ENCODE measurements around the gene CNGA2.

Gene CNGA2

DNA sequence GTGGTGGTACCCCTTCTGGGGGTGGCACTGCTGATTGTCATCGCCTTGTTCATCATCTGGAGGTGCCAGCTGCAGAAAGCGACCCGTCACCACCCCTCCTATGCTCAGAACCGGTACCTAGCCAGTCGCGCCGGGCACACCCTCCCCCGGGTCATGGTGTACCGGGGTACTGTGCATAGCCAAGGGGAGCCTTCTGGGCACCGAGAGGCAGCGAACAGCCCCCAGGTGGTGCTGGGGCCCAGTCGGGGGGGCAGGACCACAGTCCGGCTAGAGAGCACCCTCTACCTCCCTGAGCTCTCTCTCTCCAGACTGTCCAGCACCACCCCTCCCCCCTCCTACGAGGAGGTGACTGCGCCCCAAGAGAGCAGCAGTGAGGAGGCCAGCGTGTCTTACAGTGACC is 34.0 kb upstream of the CNGA2 start:
- no peak overlapping the region for H3K9ac ChIP-seq (ENCODE audit: low read length)
- H3K4me3 ChIP-seq (ENCODE audit: low read depth in 1 of 2, low read length in 2 of 2) = no peak overlapping the region
- H3K27me3 ChIP-seq (ENCODE audit: control insufficient read depth in 1 of 2, insufficient read depth in 2 of 2, low read length in 2 of 2) = peaks cover 0 to 3% of the 10 kb centered on the region in 2 donors
- no peak overlapping the region for H3K27ac ChIP-seq (ENCODE audit: low read depth, low read length)
- H3K9me3 ChIP-seq (ENCODE audit: low read length) = no peaks in the 10 kb centered on the region
- H3K36me3 ChIP-seq (ENCODE audit: insufficient read depth, low read length) = no peaks in the 10 kb centered on the region
- no peaks in the 10 kb centered on the region for H3K4me1 ChIP-seq (ENCODE audit: insufficient read depth, low read length)

DNA sequence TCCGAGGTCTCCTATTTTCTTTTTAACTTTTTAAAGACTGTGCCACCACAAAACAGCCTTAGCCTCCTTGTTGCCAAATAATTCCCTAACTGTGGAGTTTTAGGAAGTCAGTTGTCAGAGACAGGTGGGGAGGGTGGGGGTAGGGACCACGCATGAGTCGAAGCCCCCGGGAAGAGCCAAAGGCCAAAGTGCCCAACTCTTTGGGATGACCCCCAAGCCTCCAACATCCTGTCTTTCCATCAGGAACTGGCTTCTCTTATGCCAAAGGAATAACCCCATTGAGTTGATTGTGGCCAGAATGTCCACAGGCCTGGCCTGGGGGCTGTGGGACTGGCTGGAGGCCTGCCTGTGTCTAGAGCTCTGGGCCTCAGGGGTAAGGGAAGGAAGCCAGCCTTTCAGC is 33.5 kb upstream of the CNGA2 start:
- Histone ChIP-seq H3K4me1 (ENCODE audit: insufficient read depth, low read length) (no peaks in the 10 kb centered on the region), H3K9ac (ENCODE audit: low read length) (no peak overlapping the region), H3K4me3 (ENCODE audit: low read depth in 1 of 2, low read length in 2 of 2) (no peak overlapping the region), H3K27me3 (ENCODE audit: control insufficient read depth in 1 of 2, insufficient read depth in 2 of 2, low read length in 2 of 2) (peaks cover 0 to 2% of the 10 kb centered on the region in 2 donors), H3K36me3 (ENCODE audit: insufficient read depth, low read length) (no peaks in the 10 kb centered on the region), H3K9me3 (ENCODE audit: low read length) (no peaks in the 10 kb centered on the region), H3K27ac (ENCODE audit: low read depth, low read length) (no peak overlapping the region)

DNA sequence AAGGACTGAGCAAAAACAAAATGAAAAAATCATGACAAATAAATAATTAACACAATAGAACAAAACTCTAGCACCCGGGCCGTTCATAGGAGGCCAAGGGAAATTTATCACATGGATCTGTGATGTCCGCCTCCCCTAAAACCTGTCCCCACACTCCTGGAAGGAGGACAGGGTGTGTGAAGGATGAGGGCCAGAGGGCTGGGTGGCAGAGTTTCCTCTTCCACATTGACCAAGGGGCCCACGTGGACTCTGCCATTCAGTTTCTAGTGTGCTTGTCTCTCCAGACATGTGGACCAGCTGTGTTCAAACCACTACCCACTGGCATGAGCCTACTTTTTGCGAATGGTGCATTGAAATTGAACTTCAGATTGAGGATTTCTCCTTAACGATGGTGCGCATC is 33.0 kb upstream of the CNGA2 start:
- H3K4me1 ChIP-seq (ENCODE audit: insufficient read depth, low read length) = no peaks in the 10 kb centered on the region
- H3K36me3 ChIP-seq (ENCODE audit: insufficient read depth, low read length) = no peaks in the 10 kb centered on the region
- no peak overlapping the region for H3K27ac ChIP-seq (ENCODE audit: low read depth, low read length)
- H3K9me3 ChIP-seq (ENCODE audit: low read length) = no peaks in the 10 kb centered on the region
- no peaks in the 10 kb centered on the region for H3K27me3 ChIP-seq (ENCODE audit: control insufficient read depth in 1 of 2, insufficient read depth in 2 of 2, low read length in 2 of 2)
- no peak overlapping the region for H3K9ac ChIP-seq (ENCODE audit: low read length)
- H3K4me3 ChIP-seq (ENCODE audit: low read depth in 1 of 2, low read length in 2 of 2) = no peak overlapping the region

DNA sequence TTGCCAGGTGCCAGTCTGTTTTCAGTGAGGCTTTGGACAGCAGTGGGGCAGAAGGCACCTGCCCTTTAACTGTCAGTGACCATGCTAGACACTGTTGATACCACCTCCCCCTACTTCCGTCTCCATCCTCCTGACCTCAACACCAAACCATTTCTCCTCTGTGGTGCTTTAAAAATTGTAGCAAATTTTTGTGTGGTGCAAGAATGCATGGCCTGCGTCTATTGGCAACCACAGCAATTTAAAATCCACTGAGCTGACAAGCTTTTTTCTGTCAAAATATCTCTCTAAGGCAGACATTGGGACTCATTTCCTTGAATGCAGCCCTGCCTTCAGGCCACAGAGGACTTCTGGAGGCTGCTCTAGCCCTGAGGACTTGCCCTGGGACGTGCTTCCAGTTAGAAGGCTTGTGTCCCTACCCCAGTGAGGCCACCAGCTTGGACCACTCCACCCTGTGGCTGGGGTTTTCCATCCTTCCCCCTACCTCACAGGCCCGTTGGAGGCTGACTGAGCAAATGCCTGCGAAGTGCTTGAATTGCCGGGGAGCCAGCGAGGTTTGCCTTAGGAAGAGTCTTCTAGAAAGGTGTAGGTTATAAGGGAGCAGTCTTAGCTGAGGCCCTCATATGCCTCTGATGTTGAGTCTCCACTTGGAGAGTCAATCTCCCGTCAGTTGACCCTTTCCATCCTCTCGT is 32.4 kb upstream of the CNGA2 start:
- H3K4me3 ChIP-seq (ENCODE audit: low read depth in 1 of 2, low read length in 2 of 2) = no peak overlapping the region
- no peaks in the 10 kb centered on the region for H3K27me3 ChIP-seq (ENCODE audit: control insufficient read depth in 1 of 2, insufficient read depth in 2 of 2, low read length in 2 of 2)
- H3K9me3 ChIP-seq (ENCODE audit: low read length) = no peaks in the 10 kb centered on the region
- H3K9ac ChIP-seq (ENCODE audit: low read length) = no peak overlapping the region
- H3K36me3 ChIP-seq (ENCODE audit: insufficient read depth, low read length) = no peaks in the 10 kb centered on the region
- H3K4me1 ChIP-seq (ENCODE audit: insufficient read depth, low read length) = no peaks in the 10 kb centered on the region
- H3K27ac ChIP-seq (ENCODE audit: low read depth, low read length) = no peak overlapping the region

DNA sequence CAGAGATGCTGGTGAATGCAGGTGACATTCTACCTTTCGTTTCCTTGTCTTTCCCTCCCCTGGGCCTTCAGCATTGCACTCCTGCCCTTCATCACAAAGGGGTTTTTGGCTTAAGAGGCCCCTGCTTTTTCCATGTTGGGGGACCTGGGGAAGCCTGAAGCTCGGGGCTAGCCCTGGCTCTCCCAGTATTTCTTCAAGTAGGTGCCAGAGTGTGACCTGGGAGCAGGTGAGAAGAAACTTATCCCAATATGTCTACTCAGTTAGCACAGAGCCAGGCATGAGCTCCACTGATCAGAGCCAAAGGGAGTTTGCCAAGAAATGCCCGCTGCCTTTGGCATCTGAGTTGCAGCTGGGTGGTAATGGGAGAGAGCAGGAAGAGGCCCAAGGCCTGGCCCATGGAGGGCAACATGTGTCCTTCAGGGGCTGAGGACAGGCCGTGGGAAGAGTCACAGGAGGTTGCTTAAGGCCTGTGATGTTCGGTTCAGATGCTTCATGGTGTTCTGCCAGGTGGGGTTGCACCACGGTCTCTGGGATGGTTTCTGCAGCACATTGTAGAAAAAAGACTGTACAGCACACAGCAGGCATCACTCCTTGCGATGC is 31.7 kb upstream of the CNGA2 start:
- no peak overlapping the region for H3K27ac ChIP-seq (ENCODE audit: low read depth, low read length)
- no peaks in the 10 kb centered on the region for H3K36me3 ChIP-seq (ENCODE audit: insufficient read depth, low read length)
- H3K4me1 ChIP-seq (ENCODE audit: insufficient read depth, low read length) = no peaks in the 10 kb centered on the region
- no peak overlapping the region for H3K9ac ChIP-seq (ENCODE audit: low read length)
- H3K27me3 ChIP-seq (ENCODE audit: control insufficient read depth in 1 of 2, insufficient read depth in 2 of 2, low read length in 2 of 2) = no peaks in the 10 kb centered on the region
- H3K9me3 ChIP-seq (ENCODE audit: low read length) = no peaks in the 10 kb centered on the region
- H3K4me3 ChIP-seq (ENCODE audit: low read depth in 1 of 2, low read length in 2 of 2) = no peak overlapping the region

DNA sequence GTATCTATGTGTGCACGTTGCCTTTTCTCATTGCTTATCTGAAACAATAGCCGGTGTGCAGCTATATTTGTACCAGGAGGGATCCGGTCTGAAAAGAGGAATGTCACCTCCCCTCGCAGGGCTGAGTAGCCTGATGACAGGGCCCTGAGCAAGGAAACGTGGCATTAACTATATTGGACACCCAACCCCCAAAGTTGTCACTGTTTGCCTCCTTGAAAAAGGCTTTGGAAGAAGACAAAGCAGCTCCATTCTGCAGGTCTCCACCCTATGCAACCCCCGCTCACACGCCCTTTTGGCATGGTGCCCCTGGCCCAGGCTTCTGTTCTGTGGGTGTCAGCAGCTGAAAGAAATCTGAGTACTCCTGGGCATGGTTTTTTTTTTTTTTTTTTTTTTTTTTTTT is 31.1 kb upstream of the CNGA2 start:
- H3K4me1 ChIP-seq (ENCODE audit: insufficient read depth, low read length) = no peaks in the 10 kb centered on the region
- no peaks in the 10 kb centered on the region for H3K27me3 ChIP-seq (ENCODE audit: control insufficient read depth in 1 of 2, insufficient read depth in 2 of 2, low read length in 2 of 2)
- H3K9me3 ChIP-seq (ENCODE audit: low read length) = no peaks in the 10 kb centered on the region
- no peak overlapping the region for H3K27ac ChIP-seq (ENCODE audit: low read depth, low read length)
- H3K36me3 ChIP-seq (ENCODE audit: insufficient read depth, low read length) = no peaks in the 10 kb centered on the region
- no peak overlapping the region for H3K4me3 ChIP-seq (ENCODE audit: low read depth in 1 of 2, low read length in 2 of 2)
- H3K9ac ChIP-seq (ENCODE audit: low read length) = no peak overlapping the region

DNA sequence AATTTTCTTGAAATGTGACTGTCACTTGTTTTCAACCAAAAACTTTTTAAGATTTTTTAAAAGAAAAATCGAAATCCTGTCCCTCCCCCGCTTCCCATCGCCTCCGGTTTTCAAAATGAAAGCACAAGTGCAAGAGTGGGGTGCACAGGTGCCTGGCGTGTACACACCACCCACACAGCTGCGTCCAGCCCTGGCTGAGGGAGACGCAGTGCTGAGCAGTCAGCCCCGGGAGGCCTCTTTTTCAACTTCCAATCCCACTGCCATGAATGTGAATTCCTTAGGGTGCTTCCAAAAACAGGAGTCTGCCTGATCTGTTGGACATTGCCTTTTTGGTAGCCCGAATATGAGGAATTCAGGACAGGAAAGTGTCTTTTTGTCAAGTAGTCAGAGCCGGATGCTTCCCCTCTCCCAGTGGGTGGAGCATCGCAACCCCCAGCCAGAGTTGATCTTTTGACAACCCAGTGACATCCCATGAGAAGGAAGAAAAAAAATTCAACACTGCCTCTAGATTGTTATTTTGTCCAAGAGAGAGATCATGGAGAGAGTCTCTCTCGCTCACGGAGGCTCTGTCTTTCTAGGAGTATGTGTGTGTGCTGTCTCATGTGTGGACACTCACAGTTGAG is 30.4 kb upstream of the CNGA2 start:
- H3K9ac ChIP-seq (ENCODE audit: low read length) = no peak overlapping the region
- no peaks in the 10 kb centered on the region for H3K27me3 ChIP-seq (ENCODE audit: control insufficient read depth in 1 of 2, insufficient read depth in 2 of 2, low read length in 2 of 2)
- H3K36me3 ChIP-seq (ENCODE audit: insufficient read depth, low read length) = no peaks in the 10 kb centered on the region
- H3K27ac ChIP-seq (ENCODE audit: low read depth, low read length) = no peak overlapping the region
- H3K9me3 ChIP-seq (ENCODE audit: low read length) = no peaks in the 10 kb centered on the region
- no peak overlapping the region for H3K4me3 ChIP-seq (ENCODE audit: low read depth in 1 of 2, low read length in 2 of 2)
- H3K4me1 ChIP-seq (ENCODE audit: insufficient read depth, low read length) = no peaks in the 10 kb centered on the region

DNA sequence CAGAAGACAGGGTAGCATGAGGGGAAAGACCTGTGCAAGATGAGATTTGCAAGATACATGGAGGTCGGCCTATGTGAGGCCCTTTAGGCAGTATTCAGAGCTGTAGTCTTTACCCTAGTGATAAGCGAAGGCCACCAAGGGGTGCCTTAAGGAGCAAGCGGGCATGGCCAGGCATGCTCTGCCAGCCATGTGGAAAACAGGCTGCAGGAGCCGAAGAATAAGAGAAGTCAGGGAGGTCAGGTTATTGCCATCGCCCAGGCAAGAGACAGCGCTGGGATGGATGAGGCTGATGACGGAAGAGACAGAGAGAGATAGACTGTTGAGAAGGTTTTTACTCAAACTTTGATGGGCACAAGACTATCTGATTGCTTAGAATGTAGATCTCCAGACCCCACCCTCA is 25.7 kb upstream of the CNGA2 start:
- Histone ChIP-seq H3K9me3 (ENCODE audit: low read length) (no peaks in the 10 kb centered on the region), H3K36me3 (ENCODE audit: insufficient read depth, low read length) (no peaks in the 10 kb centered on the region), H3K27ac (ENCODE audit: low read depth, low read length) (no peak overlapping the region)

DNA sequence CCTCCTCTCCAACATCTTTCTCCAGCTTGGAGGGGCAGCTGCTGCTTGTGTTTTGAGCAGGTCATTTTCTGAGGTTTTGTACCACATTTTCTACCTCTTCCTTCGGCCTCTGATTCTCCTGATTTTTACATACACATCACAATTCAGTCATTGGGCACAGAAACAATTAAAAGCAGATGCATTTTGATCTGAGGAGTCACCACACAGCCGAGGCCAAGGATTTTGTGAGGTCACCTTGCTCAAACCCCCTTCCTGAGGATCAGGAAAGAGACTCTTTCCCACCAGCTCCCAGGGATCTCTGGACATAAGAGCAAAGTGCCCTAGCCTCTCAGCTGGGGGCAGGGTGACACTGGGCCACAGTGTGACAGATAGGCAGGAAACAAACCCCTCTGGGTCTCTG is 24.1 kb upstream of the CNGA2 start:
- no peak overlapping the region for H3K9ac ChIP-seq (ENCODE audit: low read length)
- H3K4me1 ChIP-seq (ENCODE audit: insufficient read depth, low read length) = no peaks in the 10 kb centered on the region

More for the DNA sequence above, 25.7 kb upstream of the CNGA2 start:
- Histone ChIP-seq H3K9ac (ENCODE audit: low read length) (no peak overlapping the region), H3K4me3 (ENCODE audit: low read depth in 1 of 2, low read length in 2 of 2) (no peak overlapping the region), H3K27me3 (ENCODE audit: control insufficient read depth in 1 of 2, insufficient read depth in 2 of 2, low read length in 2 of 2) (peaks cover 4 to 5% of the 10 kb centered on the region in 2 donors), H3K4me1 (ENCODE audit: insufficient read depth, low read length) (no peaks in the 10 kb centered on the region)

DNA sequence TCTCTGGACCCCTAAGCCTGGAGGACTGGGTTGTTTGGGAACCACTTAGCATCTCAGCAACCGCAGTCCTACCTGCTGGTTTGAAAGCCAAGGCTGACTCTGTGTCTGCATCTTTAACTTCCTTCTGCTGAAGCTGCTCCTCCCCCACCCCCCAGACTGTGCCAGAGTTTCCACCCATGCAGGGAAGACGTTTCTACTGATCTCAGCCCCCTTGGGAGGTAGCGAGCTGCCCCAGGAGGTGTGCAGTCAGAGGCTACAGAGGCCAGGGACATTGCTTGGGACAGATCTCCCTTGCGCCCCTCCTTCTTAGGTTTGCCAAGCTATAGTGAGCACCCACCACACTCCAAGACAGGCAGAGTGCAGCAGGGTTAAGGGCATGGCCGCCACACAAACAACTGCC is 23.4 kb upstream of the CNGA2 start:
- no peak overlapping the region for H3K27ac ChIP-seq (ENCODE audit: low read depth, low read length)
- H3K4me3 ChIP-seq (ENCODE audit: low read depth in 1 of 2, low read length in 2 of 2) = no peak overlapping the region
- no peaks in the 10 kb centered on the region for H3K36me3 ChIP-seq (ENCODE audit: insufficient read depth, low read length)
- no peaks in the 10 kb centered on the region for H3K4me1 ChIP-seq (ENCODE audit: insufficient read depth, low read length)
- no peaks in the 10 kb centered on the region for H3K9me3 ChIP-seq (ENCODE audit: low read length)
- H3K27me3 ChIP-seq (ENCODE audit: control insufficient read depth in 1 of 2, insufficient read depth in 2 of 2, low read length in 2 of 2) = peaks cover 5 to 10% of the 10 kb centered on the region in 2 donors
- H3K9ac ChIP-seq (ENCODE audit: low read length) = no peak overlapping the region

More for the DNA sequence above, 24.1 kb upstream of the CNGA2 start:
- H3K27ac ChIP-seq (ENCODE audit: low read depth, low read length) = no peak overlapping the region
- H3K36me3 ChIP-seq (ENCODE audit: insufficient read depth, low read length) = no peaks in the 10 kb centered on the region
- H3K27me3 ChIP-seq (ENCODE audit: control insufficient read depth in 1 of 2, insufficient read depth in 2 of 2, low read length in 2 of 2) = peaks cover 5 to 7% of the 10 kb centered on the region in 2 donors
- H3K9me3 ChIP-seq (ENCODE audit: low read length) = no peaks in the 10 kb centered on the region
- H3K4me3 ChIP-seq (ENCODE audit: low read depth in 1 of 2, low read length in 2 of 2) = no peak overlapping the region

DNA sequence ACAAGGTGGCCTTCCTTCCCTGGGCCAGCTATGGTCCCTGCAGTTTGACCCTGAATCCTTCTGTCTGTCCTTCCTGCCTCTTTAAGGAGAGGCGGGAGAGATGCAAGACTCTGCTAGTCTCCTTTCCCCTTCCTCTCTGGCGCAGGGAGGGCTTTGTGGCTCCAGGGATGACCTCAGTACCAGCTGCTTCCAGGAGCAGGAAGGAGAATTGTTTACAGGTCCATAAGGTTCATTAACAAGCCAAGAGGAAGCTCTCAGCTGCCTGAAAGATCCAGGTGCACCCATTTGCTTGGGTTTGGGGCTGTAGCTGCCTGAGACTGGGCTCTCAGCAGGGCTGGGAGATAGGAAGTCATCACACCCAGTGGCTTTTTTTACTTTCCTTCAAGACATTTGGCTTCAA is 22.8 kb upstream of the CNGA2 start:
- no peak overlapping the region for H3K27ac ChIP-seq (ENCODE audit: low read depth, low read length)
- H3K27me3 ChIP-seq (ENCODE audit: control insufficient read depth in 1 of 2, insufficient read depth in 2 of 2, low read length in 2 of 2) = peaks cover 5 to 10% of the 10 kb centered on the region in 2 donors
- H3K9me3 ChIP-seq (ENCODE audit: low read length) = no peaks in the 10 kb centered on the region
- H3K9ac ChIP-seq (ENCODE audit: low read length) = no peak overlapping the region
- H3K4me1 ChIP-seq (ENCODE audit: insufficient read depth, low read length) = no peaks in the 10 kb centered on the region
- H3K4me3 ChIP-seq (ENCODE audit: low read depth in 1 of 2, low read length in 2 of 2) = no peak overlapping the region
- H3K36me3 ChIP-seq (ENCODE audit: insufficient read depth, low read length) = no peaks in the 10 kb centered on the region

DNA sequence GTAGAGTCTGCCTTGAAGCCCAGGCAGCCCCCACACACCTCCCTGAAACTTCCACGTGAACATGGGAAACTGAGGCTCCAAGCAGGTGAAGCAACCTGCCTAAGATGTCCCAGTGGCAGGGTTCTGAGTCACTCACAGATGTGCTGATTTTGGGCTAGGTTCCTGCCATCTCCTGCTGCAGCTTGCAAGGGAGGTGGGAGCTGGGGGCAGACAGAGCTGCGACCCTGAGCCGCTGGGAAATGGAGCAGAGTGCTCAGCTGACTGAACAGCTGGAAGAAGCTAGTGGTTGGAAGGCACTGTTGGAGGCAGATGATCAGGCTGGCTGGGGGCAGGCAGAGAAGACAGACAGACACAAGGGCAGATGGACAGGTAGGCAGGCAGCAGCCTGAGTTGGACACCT is 22.3 kb upstream of the CNGA2 start:
- Histone ChIP-seq H3K4me3 (ENCODE audit: low read depth in 1 of 2, low read length in 2 of 2) (no peak overlapping the region), H3K27ac (ENCODE audit: low read depth, low read length) (no peak overlapping the region), H3K27me3 (ENCODE audit: control insufficient read depth in 1 of 2, insufficient read depth in 2 of 2, low read length in 2 of 2) (peaks cover 5 to 10% of the 10 kb centered on the region in 2 donors), H3K4me1 (ENCODE audit: insufficient read depth, low read length) (no peaks in the 10 kb centered on the region), H3K9me3 (ENCODE audit: low read length) (no peaks in the 10 kb centered on the region), H3K9ac (ENCODE audit: low read length) (no peak overlapping the region), H3K36me3 (ENCODE audit: insufficient read depth, low read length) (no peaks in the 10 kb centered on the region)

Measured in muscle layer of colon (tissue), 2 donors.